ENCODE data around the gene LAG3.

DNA sequence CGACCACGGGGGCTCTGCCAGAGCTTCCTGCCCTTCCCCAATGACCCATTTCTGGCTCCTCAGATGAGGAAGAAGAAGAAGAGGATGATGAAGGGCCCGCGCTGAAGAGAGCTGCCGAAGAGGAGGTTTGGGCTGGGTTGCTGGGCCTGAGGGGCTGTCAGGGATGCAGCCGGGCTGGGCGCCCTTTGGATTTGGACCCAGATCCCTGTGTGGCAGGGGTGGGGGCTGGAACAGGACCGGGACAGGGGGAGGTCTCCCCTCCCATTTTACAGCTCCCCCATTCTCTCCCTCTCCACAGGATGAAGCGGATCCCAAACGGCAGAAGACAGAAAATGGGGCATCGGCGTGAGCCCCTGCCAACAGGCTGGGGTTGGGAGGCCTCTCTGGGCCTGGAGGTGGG is 2.2 kb upstream of the LAG3 start:
- no peak for TF ChIP-seq EP300 (IDR thresholded peaks at IDR 0.05; ENCODE audit: borderline replicate concordance)
- TF ChIP-seq, protein P1, sequence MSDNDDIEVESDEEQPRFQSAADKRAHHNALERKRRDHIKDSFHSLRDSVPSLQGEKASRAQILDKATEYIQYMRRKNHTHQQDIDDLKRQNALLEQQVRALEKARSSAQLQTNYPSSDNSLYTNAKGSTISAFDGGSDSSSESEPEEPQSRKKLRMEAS (IDR thresholded peaks at IDR 0.05), result no peak
- no peak for TF ChIP-seq TCF12 (IDR thresholded peaks at IDR 0.05; ENCODE audit: low read depth)
- no peak for TF ChIP-seq CEBPB (IDR thresholded peaks at IDR 0.05)
- TF ChIP-seq, protein P2, sequence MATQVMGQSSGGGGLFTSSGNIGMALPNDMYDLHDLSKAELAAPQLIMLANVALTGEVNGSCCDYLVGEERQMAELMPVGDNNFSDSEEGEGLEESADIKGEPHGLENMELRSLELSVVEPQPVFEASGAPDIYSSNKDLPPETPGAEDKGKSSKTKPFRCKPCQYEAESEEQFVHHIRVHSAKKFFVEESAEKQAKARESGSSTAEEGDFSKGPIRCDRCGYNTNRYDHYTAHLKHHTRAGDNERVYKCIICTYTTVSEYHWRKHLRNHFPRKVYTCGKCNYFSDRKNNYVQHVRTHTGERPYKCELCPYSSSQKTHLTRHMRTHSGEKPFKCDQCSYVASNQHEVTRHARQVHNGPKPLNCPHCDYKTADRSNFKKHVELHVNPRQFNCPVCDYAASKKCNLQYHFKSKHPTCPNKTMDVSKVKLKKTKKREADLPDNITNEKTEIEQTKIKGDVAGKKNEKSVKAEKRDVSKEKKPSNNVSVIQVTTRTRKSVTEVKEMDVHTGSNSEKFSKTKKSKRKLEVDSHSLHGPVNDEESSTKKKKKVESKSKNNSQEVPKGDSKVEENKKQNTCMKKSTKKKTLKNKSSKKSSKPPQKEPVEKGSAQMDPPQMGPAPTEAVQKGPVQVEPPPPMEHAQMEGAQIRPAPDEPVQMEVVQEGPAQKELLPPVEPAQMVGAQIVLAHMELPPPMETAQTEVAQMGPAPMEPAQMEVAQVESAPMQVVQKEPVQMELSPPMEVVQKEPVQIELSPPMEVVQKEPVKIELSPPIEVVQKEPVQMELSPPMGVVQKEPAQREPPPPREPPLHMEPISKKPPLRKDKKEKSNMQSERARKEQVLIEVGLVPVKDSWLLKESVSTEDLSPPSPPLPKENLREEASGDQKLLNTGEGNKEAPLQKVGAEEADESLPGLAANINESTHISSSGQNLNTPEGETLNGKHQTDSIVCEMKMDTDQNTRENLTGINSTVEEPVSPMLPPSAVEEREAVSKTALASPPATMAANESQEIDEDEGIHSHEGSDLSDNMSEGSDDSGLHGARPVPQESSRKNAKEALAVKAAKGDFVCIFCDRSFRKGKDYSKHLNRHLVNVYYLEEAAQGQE (IDR thresholded peaks at IDR 0.05; ENCODE audit: low read depth), result no peak
- no peak for TF ChIP-seq TEAD4 (IDR thresholded peaks at IDR 0.05)
- TF ChIP-seq TAF1 (IDR thresholded peaks at IDR 0.05; ENCODE audit: low read depth), result no peak
- no peak for TF ChIP-seq CREB1 (IDR thresholded peaks at IDR 0.05; ENCODE audit: low read depth)
- TF ChIP-seq RAD21 (IDR thresholded peaks at IDR 0.05; ENCODE audit: low read depth), result no peak
- TF ChIP-seq FOXM1 (IDR thresholded peaks at IDR 0.05; ENCODE audit: borderline replicate concordance, low read depth), result no peak

Data from Ishikawa (cell line).